Activated naive CD4-positive, alpha-beta T cell treated with Interleukin-2 at 50 U/mL for 16 hours (primary cell): ENCODE results near the gene IMMP2L.
"Not testable (repeated sequence)": the region's sequence is repeated elsewhere in the genome, so short reads cannot be mapped to it uniquely, and the experiment has no call there.

Experiments
- DNase-seq: peaks from one replicate; pipeline ENCODE4 v3.0.0-alpha.2; 2020

IMMP2L gene

GRCh38 chr7:111324776-111325175 lies 237.5 kb downstream of the IMMP2L start:
- no peak for DNase-seq

DNA sequence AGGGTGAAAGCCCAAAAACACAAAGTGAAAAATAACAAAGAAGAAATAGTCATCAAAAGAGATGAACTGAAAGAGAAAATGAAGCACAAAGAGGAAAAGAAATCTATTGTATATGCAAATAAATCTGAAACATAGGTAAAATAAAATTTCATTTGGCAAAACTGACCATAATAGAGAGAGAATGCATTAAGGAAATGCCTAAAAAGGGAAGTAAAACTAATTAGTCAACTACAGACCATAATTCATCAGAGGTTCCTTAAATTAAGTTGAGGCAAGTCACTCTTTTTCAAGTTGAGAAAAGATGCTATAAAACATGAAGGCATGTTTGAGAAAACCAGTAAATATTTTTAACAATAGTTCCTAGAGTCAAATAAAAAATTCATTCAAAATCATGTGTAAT lies 238.1 kb downstream of the IMMP2L start:
- DNase-seq: no peak

- not testable (repeated sequence) for DNase-seq
These were observed 238.6 kb downstream of the IMMP2L start for GRCh38 chr7:111323670-111324069.

- no peak for DNase-seq
These were observed 242.2 kb downstream of the IMMP2L start for GRCh38 chr7:111320133-111320532.

DNA sequence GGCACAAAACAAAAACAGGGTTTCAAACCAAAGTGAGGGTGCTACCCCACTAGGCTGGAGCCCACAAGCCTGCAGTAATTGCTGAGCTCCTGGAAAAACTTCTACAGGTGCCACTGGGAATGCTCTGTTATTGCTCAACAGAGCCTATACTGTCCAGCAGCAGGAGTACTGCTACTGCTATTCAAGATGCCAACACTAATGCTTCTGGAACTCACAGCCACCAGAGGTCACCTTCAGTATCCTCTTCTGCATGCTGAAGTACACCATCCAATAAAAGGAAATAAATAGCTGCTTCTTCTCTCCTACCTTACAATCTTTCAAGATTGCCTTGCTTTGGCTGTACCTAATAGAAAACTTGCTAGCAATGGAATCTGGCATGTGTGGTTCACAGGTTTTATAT lies 249.3 kb downstream of the IMMP2L start:
- no peak for DNase-seq

DNA sequence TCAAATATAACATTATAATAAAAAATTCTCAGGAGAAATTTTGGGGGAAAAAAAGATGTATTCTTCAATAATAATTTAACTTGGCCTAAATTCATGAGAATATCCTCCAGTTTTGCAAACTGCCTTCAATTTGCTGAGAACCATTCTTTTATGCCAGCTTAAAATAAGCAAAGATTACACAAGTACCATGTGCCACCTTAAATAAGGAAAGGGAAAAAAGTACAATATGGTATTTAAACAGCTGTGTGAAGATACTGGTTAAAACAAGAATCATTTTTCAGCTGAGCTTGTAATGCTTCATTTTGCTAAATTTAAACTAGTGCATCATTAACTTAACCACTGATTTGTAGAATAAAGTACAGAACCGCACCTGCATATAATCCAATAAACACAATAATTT lies 253.6 kb downstream of the IMMP2L start:
- DNase-seq: no peak

GRCh38 chr7:111301891-111302290 lies 260.4 kb downstream of the IMMP2L start:
- DNase-seq: no peak

GRCh38 chr7:111294494-111294893 lies 267.8 kb downstream of the IMMP2L start:
- no peak for DNase-seq

DNA sequence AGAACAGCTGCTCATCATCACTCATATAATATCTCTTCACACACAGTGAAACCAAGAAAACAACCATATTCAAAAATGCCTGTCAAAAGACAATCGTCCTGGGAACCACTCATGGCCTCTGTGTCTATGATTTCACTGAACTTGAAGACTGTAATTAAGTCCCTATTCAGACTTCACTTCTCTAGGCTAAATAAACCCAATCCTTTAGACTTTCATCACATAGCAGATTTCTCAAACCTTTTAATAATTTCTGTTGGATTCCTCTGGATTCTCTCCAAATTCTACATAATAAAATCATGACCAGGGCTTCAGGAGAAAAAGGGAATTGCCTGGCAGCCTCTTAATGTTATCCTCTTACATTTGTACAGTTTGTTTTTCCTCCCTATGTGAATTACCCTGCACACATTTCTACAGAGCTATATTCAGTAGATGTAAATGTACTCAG lies 270.2 kb downstream of the IMMP2L start:
- no peak for DNase-seq

- DNase-seq: no peak
These were observed 271.3 kb downstream of the IMMP2L start for GRCh38 chr7:111290982-111291381.

- DNase-seq: no peak
These were observed 271.9 kb downstream of the IMMP2L start for GRCh38 chr7:111290419-111290818.

GRCh38 chr7:111288441-111288840 lies 273.9 kb downstream of the IMMP2L start:
- DNase-seq: not testable (repeated sequence)

- no peak for DNase-seq
These were observed 279.7 kb downstream of the IMMP2L start for GRCh38 chr7:111282626-111283025.

DNA sequence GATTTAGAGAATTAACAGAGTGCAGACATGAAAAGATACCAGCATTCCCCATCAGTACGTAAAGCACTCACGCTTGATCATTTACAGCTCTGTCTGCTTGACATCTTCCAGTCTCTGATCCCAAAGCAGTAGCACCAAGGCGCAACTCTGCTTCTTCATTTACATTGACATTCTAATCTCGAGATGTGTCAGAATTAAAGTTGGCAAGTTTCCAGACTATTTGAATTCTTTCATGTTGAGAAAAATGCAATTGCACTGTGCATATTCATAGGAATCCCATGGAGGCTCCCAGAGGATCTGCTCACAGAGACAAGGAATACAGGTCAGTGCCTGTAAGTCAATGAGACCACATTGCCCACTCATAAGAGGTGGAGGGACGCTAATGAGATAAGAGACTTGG lies 287.4 kb downstream of the IMMP2L start:
- no peak for DNase-seq

DNA sequence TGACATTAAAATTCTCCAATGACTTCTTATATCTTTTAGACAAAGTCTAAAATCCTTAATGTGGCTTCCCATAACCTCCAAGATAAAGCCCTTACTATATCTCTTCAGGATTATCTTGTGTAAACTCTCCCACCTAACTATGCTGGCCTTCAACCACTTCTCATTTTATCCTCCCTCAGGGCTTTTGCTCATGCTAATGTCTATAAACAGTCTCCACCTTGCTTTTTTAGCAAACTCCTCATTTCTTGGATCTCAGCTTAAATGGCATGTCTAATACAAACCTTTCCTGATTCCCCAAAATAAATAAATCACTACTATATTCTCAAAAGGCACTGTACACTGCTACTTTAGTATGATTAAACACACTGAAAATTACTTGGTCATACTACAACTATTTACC lies 290.2 kb downstream of the IMMP2L start:
- DNase-seq: no peak

GRCh38 chr7:111270794-111271193 lies 291.5 kb downstream of the IMMP2L start:
- not testable (repeated sequence) for DNase-seq

DNA sequence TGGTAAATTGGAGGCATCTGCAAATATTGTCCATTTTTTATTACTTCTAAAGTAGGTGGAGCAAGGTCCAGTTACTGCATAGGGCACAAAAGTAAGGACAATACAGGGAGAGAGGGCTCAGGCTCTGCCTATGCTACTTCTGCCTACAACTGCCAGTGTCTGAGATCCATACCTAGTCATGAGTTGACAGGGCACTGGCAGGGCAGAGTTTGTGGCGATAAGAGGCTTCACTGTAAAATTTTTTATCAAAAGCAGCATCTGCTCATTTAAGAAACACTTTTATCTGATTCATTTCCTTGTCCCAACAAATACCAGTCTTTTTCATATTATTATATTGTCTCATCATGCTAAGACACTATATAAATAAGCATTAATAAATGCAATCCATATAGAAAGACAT lies 293.4 kb downstream of the IMMP2L start:
- DNase-seq: no peak

DNA sequence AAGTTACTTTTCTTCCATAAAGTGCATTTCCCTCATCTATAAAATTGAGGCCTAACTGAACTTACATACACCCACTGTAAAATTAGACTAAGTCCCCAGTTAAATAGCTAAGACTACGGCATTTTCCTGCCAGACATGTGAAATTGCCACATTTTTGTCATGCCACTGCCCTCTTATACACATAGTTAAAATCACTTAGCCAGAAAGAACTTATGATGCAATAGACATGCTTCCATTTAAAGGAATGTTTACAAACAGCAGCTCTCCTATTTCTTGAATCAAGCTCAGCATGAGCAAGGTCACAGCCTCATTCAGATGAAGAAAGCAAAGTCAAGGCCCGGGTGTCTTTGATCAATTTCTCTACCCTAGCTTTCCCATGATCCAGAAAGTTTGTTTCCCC lies 295.7 kb downstream of the IMMP2L start:
- no peak for DNase-seq

- DNase-seq: no peak
These were observed 296.9 kb downstream of the IMMP2L start for GRCh38 chr7:111265394-111265793.

DNA sequence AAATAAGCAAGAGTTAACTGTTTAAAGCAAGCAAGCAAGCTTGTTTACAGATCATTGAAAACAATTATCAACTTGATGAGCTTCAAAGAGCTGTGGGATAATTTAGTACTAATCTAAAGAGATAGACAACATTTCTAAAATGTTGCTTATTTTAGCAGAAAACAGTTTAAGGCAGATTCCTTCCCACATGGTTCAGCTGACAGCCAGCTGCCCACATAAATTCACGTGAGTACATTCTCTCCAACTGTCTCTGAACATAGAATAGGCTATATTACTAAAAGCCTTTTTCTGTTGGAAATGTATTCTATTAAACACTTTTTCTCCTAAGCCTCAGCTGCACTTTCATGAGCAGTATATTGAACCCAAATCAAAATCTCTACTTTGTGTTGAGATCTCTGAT lies 297.3 kb downstream of the IMMP2L start:
- no peak for DNase-seq

DNA sequence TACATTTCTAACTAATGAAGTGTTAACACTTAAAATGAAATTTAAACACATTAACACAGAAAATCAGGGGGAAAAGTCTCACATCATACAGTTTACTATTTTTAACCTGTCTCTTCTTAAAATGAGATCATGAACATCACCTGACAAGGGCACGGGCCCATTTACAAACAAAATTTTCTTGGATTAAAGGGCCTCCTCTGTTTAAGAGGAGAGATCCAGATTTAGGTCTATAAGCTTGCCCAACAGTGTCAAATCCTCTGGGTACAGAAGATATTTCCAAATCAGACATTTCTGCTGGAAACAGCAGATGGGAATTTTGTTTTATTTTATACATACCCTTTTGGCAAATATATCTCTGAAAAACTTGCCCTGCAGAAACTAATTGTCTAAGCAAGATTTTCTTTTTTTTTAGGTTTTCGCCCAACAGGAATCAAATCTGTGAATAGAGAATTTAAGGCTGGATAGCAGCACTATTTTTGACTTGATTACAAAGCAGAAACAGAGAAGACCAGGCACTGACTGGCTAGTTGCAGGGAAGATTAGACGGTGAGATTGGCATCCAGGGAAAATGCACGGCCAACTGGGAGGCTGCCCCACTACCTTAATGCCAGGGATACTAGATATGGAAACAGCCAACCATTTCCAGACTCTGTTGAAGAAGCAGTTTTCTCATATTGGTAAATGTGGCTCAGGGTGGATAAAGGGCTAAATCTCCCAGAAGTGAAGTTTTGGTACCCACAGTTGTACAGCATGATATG lies 298.0 kb downstream of the IMMP2L start:
- DNase-seq: no peak

DNA sequence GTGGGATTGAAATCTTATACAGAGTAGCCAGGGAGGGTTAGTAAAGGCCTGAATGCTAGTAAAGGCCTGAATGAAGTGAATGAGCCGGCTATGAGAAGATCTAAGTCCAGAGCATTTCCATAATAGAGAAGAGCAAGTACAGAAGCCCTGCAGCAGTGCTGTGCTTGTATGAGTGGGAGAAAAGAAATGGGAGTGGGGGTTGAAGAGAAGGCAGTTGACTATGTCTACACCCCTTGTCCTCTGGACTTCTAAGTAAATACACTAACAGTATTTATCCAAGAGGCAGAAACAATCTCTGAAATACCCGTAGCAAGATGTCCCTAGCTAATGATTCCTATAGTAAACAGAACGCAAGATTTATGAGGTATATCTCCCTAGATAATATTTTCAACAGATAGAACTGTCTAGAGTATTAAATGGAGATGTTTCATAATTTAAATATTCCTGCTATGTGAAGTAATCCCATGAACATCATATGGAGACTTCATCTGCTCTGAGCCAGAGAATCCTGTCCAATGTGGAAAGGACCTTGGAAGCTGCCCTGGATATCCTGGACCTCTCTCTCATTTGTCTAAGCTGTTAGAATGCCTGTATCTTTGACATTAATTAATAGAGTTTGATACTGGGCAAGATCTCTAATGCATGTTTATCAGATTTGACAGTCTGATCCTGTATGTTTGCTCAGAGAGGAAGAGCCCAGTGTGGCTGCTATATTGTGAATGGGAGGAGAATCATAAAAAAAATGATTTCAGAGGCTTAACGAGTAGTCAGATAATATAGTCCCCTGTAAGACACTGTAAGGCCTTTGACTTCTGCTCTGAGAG lies 299.8 kb downstream of the IMMP2L start:
- no peak for DNase-seq

- DNase-seq: no peak
These were observed 300.8 kb downstream of the IMMP2L start for GRCh38 chr7:111261496-111261895.

GRCh38 chr7:111259991-111260390 lies 302.3 kb downstream of the IMMP2L start:
- DNase-seq: no peak
